Gastrocnemius medialis (tissue), 4 donors: ENCODE measurements around the gene C14orf132. TPM values are rescaled to one million over a fixed set of nuclear protein-coding genes. Genes with fewer than 3 reads are reported as not detected.

ENCODE experiments used
- ATAC-seq, 2 donors: fragments of 150-250 bp; one replicate each; pipeline ENCODE4 v1.9.1; 2016
- DNase-seq, 2 donors: peaks; one replicate each; pipeline ENCODE4 v3.0.0-alpha.2; 2019
- H3K27ac ChIP-seq, 4 donors: fragments of 200-600 bp; sonication (generic); 1 replicate in 1 of 4; 2 replicates in 3 of 4; pipeline ENCODE4 v1.5.1; 2016 to 2018; ENCODE audit warnings: mild to moderate bottlenecking in 2 of 4, moderate library complexity in 1 of 4
- H3K27me3 ChIP-seq, 3 donors: fragments of 200-600 bp; sonication (generic) in 2 of 3; 1 replicate in 1 of 3; 2 replicates in 2 of 3; pipeline versions ENCODE4 v1.5.1 to v1.6.0; 2016 to 2019; ENCODE audit warnings: mild to moderate bottlenecking in 1 of 3, moderate library complexity in 1 of 3
- H3K36me3 ChIP-seq, 2 donors: fragments of 200-600 bp; sonication (generic) in 1 of 2; one replicate each; pipeline ENCODE4 v1.5.1; 2017 to 2018
- H3K4me1 ChIP-seq, 2 donors: fragments of 200-600 bp; sonication (generic) in 1 of 2; one replicate each; pipeline ENCODE4 v1.5.1; 2016 to 2017; ENCODE audit warnings: mild to moderate bottlenecking in 2 of 2
- H3K4me3 ChIP-seq, 4 donors: fragments of 200-600 bp; sonication (generic) in 3 of 4; 1 replicate in 1 of 4; 2 replicates in 3 of 4; pipeline ENCODE4 v1.5.1; 2016 to 2019; ENCODE audit warnings: mild to moderate bottlenecking in 2 of 4
- H3K9me3 ChIP-seq, 3 donors: fragments of 200-600 bp; sonication (generic) in 2 of 3; 1 replicate in 1 of 3; 2 replicates in 2 of 3; pipeline ENCODE4 v1.5.1; 2016 to 2019
- CTCF ChIP-seq, 5 experiments: fragments of 450-650 bp in 3 of 5; fragments of 200-600 bp in 2 of 5; sonication (generic) in 2 of 5; IDR thresholded peaks in 4 of 5; conservative IDR thresholded peaks in 1 of 5; 1 replicate in 4 of 5; 2 replicates in 1 of 5; pipeline ENCODE4 v1.5.1; 2016 to 2019; ENCODE audit warnings: antibody characterized with exemption in 5 of 5, mild to moderate bottlenecking in 3 of 5, moderate library complexity in 3 of 5
- POLR2A ChIP-seq, 2 donors: fragments of 450-650 bp; IDR thresholded peaks; one replicate each; pipeline ENCODE4 v1.6.1; 2017; ENCODE audit warnings: antibody characterized with exemption in 2 of 2, mild to moderate bottlenecking in 2 of 2, moderate library complexity in 2 of 2
- in situ Hi-C, 4 donors: fragments of 200-750 bp; cut with MboI; loops; one replicate each; pipeline versions ENCODE4 v1.15.0 to v1.8.0; 2017; ENCODE audit warnings: low sequenced_read_pairs in 4 of 4
- intact Hi-C: fragments of 100-400 bp; cut with DNase I; formaldehyde crosslinking; loops from one replicate; pipeline ENCODE4 v1.15.1; 2023; ENCODE audit warnings: low total_unique reads
- total RNA-seq, 4 donors: library from RNA; depleted of rRNA; stranded (reverse); fragments of >200 nt; gene quantifications; one replicate each; pipeline versions ENCODE4 v1.1.0 to v1.2.3, GENCODE V29; 2016

C14orf132 gene
- total RNA-seq, 4 donors from 2014 or later = 1.1 to 2.9 (median 1.5) TPM

GRCh38 chr14:96042248-96042930 is 3.2 kb downstream of the C14orf132 start:
- in situ Hi-C loops = no loop called here
- DNase-seq = no peak
- ATAC-seq = no peak
- no peak overlapping the region for H3K27ac ChIP-seq
- peaks cover 23 to 33% (median 32%) of the 10 kb centered on the region in 3 donors for H3K27me3 ChIP-seq
- TF ChIP-seq CTCF (IDR thresholded peaks at IDR 0.05 in 4 of 5, conservative IDR thresholded peaks at IDR 0.05 in 1 of 5) = no peak
- TF ChIP-seq POLR2A (IDR thresholded peaks at IDR 0.05) = no peak
- peaks cover 0 to 11% of the 10 kb centered on the region in 2 donors for H3K4me1 ChIP-seq
- no peak overlapping the region for H3K4me3 ChIP-seq
- intact Hi-C loops = no loop called here
- H3K36me3 ChIP-seq = no peaks in the 10 kb centered on the region
- no peaks in the 10 kb centered on the region for H3K9me3 ChIP-seq

DNA sequence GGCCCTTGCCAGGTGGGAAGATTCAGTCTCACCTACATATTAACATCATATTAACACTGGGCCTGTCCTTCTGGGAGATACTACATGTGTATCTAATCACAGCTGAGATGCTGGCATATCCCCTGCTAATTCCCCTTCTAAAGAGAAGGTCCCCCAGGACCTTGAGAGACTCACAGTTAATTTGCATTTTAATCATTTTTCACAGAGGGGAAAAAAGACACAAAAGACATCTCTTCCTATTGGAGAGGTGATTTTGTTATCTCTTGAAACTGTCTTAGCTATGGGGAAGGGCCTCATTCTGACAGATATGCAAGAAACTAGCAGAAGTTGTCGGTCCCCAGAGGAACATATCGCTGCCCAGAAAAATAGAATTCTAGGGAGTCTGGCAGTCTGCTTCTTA is 7.5 kb downstream of the C14orf132 start:
- ATAC-seq (no peak), DNase-seq (no peak)
- peaks cover 0 to under 1% of the 10 kb centered on the region in 2 donors for H3K4me1 ChIP-seq
- in situ Hi-C loops = no loop called here
- intact Hi-C loops = no loop called here
- H3K9me3 ChIP-seq = no peaks in the 10 kb centered on the region
- no peaks in the 10 kb centered on the region for H3K36me3 ChIP-seq
- H3K27me3 ChIP-seq = peaks cover 3 to 9% (median 5%) of the 10 kb centered on the region in 3 donors
- TF ChIP-seq POLR2A (IDR thresholded peaks at IDR 0.05) = no peak
- TF ChIP-seq CTCF (IDR thresholded peaks at IDR 0.05 in 4 of 5, conservative IDR thresholded peaks at IDR 0.05 in 1 of 5) = no peak
- no peak overlapping the region for H3K27ac ChIP-seq
- no peak overlapping the region for H3K4me3 ChIP-seq

DNA sequence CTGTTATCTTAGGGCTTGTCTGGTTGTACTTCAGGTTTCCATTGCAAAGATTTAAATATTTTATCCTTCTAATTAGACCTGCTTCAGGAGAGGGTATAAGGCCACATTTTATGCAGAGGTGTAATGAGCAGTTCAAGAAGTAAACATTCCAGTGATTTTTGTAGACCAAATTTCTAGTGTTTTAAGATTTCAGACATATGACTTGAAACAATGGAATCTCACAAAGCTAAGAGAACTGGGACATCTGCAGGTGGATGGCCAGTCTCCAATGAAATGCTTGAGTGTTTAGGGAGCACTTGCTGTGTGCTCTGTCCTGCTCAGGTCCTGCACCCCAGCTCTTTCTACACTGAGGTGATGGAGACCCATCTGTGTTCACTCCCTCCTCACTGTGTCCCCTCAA is 7.9 kb downstream of the C14orf132 start:
- DNase-seq (no peak), ATAC-seq (no peak)
- no peak for TF ChIP-seq CTCF (IDR thresholded peaks at IDR 0.05 in 4 of 5, conservative IDR thresholded peaks at IDR 0.05 in 1 of 5)
- no peak for TF ChIP-seq POLR2A (IDR thresholded peaks at IDR 0.05)
- Histone ChIP-seq H3K27ac (no peak overlapping the region), H3K36me3 (no peaks in the 10 kb centered on the region), H3K4me1 (no peaks in the 10 kb centered on the region), H3K4me3 (no peak overlapping the region), H3K27me3 (peaks cover 0 to 6% (median under 1%) of the 10 kb centered on the region in 3 donors), H3K9me3 (no peaks in the 10 kb centered on the region)
- intact Hi-C loops (no loop called here), in situ Hi-C loops (no loop called here)

DNA sequence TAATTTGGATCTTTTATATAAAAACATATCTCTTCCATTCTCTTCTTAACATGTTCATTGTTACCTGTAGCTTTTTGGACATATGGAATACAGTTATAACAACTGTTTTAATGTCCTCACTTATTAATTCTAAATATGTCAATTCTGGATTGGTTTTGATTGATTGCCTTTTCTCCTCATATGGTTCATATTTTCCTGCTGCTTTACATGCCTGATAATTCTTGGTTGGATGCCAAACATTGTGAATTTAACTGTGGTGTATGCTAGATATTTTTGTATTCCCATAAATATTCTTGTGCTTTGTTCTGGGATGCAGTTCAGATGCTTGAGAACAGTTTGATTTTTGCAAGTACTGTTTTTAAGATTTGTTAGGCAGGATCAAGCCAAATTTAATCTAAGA is 10.8 kb downstream of the C14orf132 start:
- Histone ChIP-seq H3K36me3 (no peaks in the 10 kb centered on the region), H3K4me3 (no peak overlapping the region), H3K4me1 (peaks cover 0 to 5% of the 10 kb centered on the region in 2 donors), H3K27me3 (peaks cover 0 to 3% (median 0%) of the 10 kb centered on the region in 3 donors), H3K9me3 (no peaks in the 10 kb centered on the region), H3K27ac (no peak overlapping the region)
- ATAC-seq (no peak), DNase-seq (no peak)
- TF ChIP-seq POLR2A (IDR thresholded peaks at IDR 0.05) = no peak
- no peak for TF ChIP-seq CTCF (IDR thresholded peaks at IDR 0.05 in 4 of 5, conservative IDR thresholded peaks at IDR 0.05 in 1 of 5)
- intact Hi-C loops = no loop called here
- in situ Hi-C loops = no loop called here
